Loucy (cell line): ENCODE data around the gene PKD2L2.

Experiments
- H2AFZ ChIP-seq: fragments of 200-600 bp; sonication (generic); 2 replicates; pipeline ENCODE4 v1.6.0; 2016; ENCODE audit warnings: antibody characterized with exemption, mild to moderate bottlenecking, low read length, moderate library complexity
- H3F3A ChIP-seq: fragments of 200-600 bp; 2 replicates; pipeline ENCODE4 v1.6.0; 2016; ENCODE audit warnings: antibody characterized with exemption, low read depth, mild to moderate bottlenecking
- H3K27me3 ChIP-seq: fragments of 200-600 bp; sonication (generic); 2 replicates; pipeline ENCODE4 v1.6.1; 2014; ENCODE audit warnings: low read length, mild to moderate bottlenecking; ENCODE audit not compliant: insufficient read depth, poor library complexity, severe bottlenecking
- H3K36me3 ChIP-seq: fragments of 200-600 bp; sonication (generic); 2 replicates; pipeline ENCODE4 v1.6.1; 2016; ENCODE audit warnings: low read length; ENCODE audit not compliant: insufficient read depth
- H3K4me1 ChIP-seq: fragments of 200-600 bp; sonication (generic); 2 replicates; pipeline ENCODE4 v1.5.1; 2014; ENCODE audit warnings: low read length, mild to moderate bottlenecking; ENCODE audit not compliant: insufficient read depth, poor library complexity, severe bottlenecking
- H3K4me2 ChIP-seq: fragments of 200-600 bp; sonication (generic); 2 replicates; pipeline ENCODE4 v1.6.0; 2014; ENCODE audit warnings: antibody characterized with exemption, low read length, low read depth, mild to moderate bottlenecking; ENCODE audit not compliant: poor library complexity, severe bottlenecking
- H3K4me3 ChIP-seq: fragments of 200-600 bp; sonication (generic); 2 replicates; pipeline ENCODE4 v1.5.1; 2014; ENCODE audit warnings: low read length, mild to moderate bottlenecking, mixed read lengths; ENCODE audit not compliant: poor library complexity, severe bottlenecking
- H3K79me2 ChIP-seq: fragments of 200-600 bp; sonication (generic); 2 replicates; pipeline ENCODE4 v1.6.1; 2014; ENCODE audit warnings: low read length; ENCODE audit not compliant: insufficient read depth
- H3K9ac ChIP-seq: fragments of 200-600 bp; sonication (generic); 2 replicates; pipeline ENCODE4 v1.6.0; 2014; ENCODE audit warnings: mild to moderate bottlenecking, low read depth, low read length, moderate library complexity; ENCODE audit not compliant: poor library complexity, severe bottlenecking
- H3K9me2 ChIP-seq: fragments of 200-600 bp; sonication (generic); replicated peaks from 2 replicates; pipeline ENCODE4 v1.6.1; 2016; ENCODE audit warnings: low read depth, low read length, mixed read lengths
- H3K9me3 ChIP-seq: fragments of 200-600 bp; sonication (generic); 2 replicates; pipeline ENCODE4 v1.6.1; 2014; ENCODE audit warnings: mild to moderate bottlenecking, antibody characterized with exemption, low read length, low read depth; ENCODE audit not compliant: insufficient read depth
- H4K20me1 ChIP-seq: fragments of 200-600 bp; sonication (generic); 2 replicates; pipeline ENCODE4 v1.6.0; 2014; ENCODE audit warnings: antibody characterized with exemption, low read length, mild to moderate bottlenecking; ENCODE audit not compliant: insufficient read depth, poor library complexity, severe bottlenecking
- EZH2phosphoT487 ChIP-seq: fragments of 200-600 bp; IDR thresholded peaks from 2 replicates; pipeline ENCODE4 v1.6.1; 2018; ENCODE audit warnings: antibody characterized with exemption, mild to moderate bottlenecking, moderate library complexity, borderline replicate concordance
- TF ChIP-seq, protein P1 (sequence below): fragments of 200-600 bp; sonication (generic); conservative IDR thresholded peaks from 2 replicates; pipeline ENCODE4 v1.5.1; 2014; ENCODE audit warnings: mild to moderate bottlenecking, antibody characterized with exemption, low read length

The PKD2L2 gene

DNA sequence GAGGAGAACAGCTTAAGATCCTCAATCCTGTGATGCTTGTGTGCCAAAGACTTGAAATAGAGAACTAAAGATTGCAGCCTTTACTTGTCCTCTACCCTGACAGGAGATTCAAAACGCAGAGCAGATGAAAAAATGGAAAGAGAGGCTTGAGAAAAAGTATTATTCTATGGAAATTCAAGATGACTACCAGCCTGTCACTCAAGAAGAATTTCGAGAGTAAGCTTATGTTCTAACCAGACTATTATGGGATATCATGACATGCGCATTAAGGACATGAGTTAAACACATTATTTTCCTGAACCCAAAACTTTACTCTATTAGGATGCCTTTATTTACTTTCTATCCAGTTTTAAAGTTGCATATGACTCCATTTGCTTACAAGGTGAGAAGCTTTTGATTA is 46.4 kb downstream of the PKD2L2 start:
- Histone ChIP-seq H4K20me1 (no peaks in the 10 kb centered on the region), H3K9me2 (no peaks in the 10 kb centered on the region), H3K9me3 (no peaks in the 10 kb centered on the region), H3K36me3 (peaks cover 38% of the 10 kb centered on the region), H3K4me3 (no peak overlapping the region), H3K4me2 (no peak overlapping the region), H2AFZ (no peak overlapping the region), H3K27me3 (no peaks in the 10 kb centered on the region), H3K9ac (no peak overlapping the region), H3F3A (no peaks in the 10 kb centered on the region), H3K4me1 (no peaks in the 10 kb centered on the region), H3K79me2 (no peaks in the 10 kb centered on the region)
- TF ChIP-seq, protein P1, sequence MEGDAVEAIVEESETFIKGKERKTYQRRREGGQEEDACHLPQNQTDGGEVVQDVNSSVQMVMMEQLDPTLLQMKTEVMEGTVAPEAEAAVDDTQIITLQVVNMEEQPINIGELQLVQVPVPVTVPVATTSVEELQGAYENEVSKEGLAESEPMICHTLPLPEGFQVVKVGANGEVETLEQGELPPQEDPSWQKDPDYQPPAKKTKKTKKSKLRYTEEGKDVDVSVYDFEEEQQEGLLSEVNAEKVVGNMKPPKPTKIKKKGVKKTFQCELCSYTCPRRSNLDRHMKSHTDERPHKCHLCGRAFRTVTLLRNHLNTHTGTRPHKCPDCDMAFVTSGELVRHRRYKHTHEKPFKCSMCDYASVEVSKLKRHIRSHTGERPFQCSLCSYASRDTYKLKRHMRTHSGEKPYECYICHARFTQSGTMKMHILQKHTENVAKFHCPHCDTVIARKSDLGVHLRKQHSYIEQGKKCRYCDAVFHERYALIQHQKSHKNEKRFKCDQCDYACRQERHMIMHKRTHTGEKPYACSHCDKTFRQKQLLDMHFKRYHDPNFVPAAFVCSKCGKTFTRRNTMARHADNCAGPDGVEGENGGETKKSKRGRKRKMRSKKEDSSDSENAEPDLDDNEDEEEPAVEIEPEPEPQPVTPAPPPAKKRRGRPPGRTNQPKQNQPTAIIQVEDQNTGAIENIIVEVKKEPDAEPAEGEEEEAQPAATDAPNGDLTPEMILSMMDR, result no peak
- no peak for TF ChIP-seq EZH2phosphoT487

DNA sequence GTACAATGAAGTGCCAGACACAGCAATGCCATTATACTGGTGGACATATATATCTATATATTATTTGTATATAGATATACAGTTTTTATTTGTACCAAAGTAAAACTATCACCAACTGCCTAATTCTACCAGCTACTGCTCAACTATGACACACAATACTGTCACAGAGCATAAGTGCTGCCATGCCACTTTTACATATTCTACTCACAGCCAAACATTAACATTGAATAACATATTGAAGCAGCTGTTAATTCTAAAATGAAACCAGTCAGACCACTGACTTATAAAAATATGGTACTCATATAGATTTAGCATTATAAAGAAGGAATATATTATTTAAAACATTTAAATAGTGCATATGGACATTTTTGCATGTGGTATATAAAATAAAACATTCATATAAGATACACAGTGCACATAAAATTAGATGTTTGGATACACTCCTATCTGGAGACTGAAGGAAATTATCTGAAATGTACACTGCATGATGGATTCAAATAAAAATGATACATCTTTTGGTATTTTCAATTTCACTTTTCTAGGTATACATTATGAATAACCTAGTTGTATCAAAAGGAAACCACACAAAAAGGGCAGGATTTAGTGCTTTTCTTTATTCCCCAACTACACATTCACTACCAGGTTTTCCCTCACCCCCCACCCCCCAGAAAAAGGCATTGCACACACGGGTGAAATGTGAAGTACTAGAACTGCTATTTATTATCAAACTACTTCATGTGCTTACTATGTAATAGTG is 48.9 kb downstream of the PKD2L2 start:
- no peaks in the 10 kb centered on the region for H3K4me1 ChIP-seq
- H3K9me2 ChIP-seq, result no peaks in the 10 kb centered on the region
- no peaks in the 10 kb centered on the region for H3K9me3 ChIP-seq
- H3K4me3 ChIP-seq, result no peak overlapping the region
- H3K79me2 ChIP-seq, result no peaks in the 10 kb centered on the region
- peaks cover 63% of the 10 kb centered on the region for H3K36me3 ChIP-seq
- H3K9ac ChIP-seq, result no peak overlapping the region
- no peaks in the 10 kb centered on the region for H3F3A ChIP-seq
- no peak overlapping the region for H3K4me2 ChIP-seq
- H2AFZ ChIP-seq, result no peak overlapping the region
- TF ChIP-seq, protein P1, result no peak
- TF ChIP-seq EZH2phosphoT487, result no peak
- H3K27me3 ChIP-seq, result no peaks in the 10 kb centered on the region
- H4K20me1 ChIP-seq, result no peaks in the 10 kb centered on the region

DNA sequence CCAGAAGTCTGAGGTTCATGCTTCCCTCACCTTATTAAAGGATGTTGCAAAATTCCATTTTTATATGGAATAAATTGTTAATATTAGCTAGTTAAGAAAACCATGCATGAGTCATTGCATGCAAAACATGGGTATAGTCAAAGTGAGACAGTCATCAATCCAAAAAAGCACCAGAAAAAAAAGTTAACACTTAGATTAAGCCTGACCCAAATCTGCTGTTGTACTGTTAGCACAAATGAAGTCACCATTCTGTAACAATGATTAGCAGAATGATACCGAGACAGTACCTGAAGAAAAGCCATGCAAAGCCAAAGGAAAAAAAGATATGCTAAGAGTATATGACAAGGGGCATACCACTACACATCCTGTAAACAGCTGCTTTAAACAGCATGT is 49.5 kb downstream of the PKD2L2 start:
- TF ChIP-seq, protein P1, result no peak
- TF ChIP-seq EZH2phosphoT487, result no peak
- H3K36me3 ChIP-seq, result peaks cover 67% of the 10 kb centered on the region
- H3K4me2 ChIP-seq, result no peak overlapping the region

More for the DNA sequence above, 49.5 kb downstream of the PKD2L2 start:
- H3K9me2 ChIP-seq, result no peaks in the 10 kb centered on the region
- H3F3A ChIP-seq, result no peaks in the 10 kb centered on the region
- H3K9me3 ChIP-seq, result no peaks in the 10 kb centered on the region
- H3K79me2 ChIP-seq, result no peaks in the 10 kb centered on the region
- no peaks in the 10 kb centered on the region for H3K27me3 ChIP-seq
- H3K4me3 ChIP-seq, result no peak overlapping the region
- no peaks in the 10 kb centered on the region for H4K20me1 ChIP-seq
- H2AFZ ChIP-seq, result no peak overlapping the region
- no peaks in the 10 kb centered on the region for H3K4me1 ChIP-seq
- H3K9ac ChIP-seq, result no peak overlapping the region
